Measurements from ENCODE around the gene MCOLN2. TPM values are rescaled to one million over a fixed set of nuclear protein-coding genes. Genes with fewer than 3 reads are reported as not detected.
"Not testable (repeated sequence)": the region's sequence is repeated elsewhere in the genome, so short reads cannot be mapped to it uniquely, and the experiment has no call there.

The MCOLN2 gene
- total and polyA plus RNA-seq, 2 of the 4 experiments (the other 2 are of a cell fraction) = 0.43 to 0.54 TPM

DNA sequence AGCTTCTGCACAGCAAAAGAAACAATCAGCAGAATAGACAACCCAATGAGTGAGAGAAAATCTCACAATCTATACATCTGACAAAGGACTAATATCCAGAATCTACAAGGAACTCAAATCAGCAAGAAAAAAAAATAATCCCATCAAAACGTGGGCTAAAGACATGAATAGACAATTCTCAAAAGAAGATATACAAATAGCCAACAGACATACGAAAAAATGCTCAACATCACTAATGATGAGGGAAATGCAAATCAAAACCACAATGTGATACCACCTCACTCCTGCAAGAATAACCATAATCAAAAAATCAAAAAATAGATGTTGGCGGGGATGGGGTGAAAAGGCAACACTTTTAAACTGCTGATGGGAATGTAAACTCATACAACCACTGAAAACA is 10.4 kb downstream of the MCOLN2 start:
- H2BK15ac ChIP-seq (ENCODE audit: low read depth, low read length); H2AK9ac ChIP-seq (replicated peaks; ENCODE audit: low read depth, low read length, poor library complexity); H4K20me1 ChIP-seq (ENCODE audit: insufficient read depth, low read length); H3K27ac ChIP-seq (ENCODE audit: insufficient read depth, low read length); H3K9ac ChIP-seq (ENCODE audit: low read depth, low read length); H4K8ac ChIP-seq (ENCODE audit: low read depth in 2 of 2, low read length in 2 of 2); H3K79me1 ChIP-seq (ENCODE audit: low read depth in 1 of 2, low read length in 2 of 2); DNase-seq; H3K4me3 ChIP-seq (ENCODE audit: insufficient read depth, low read depth, low read length); H3K18ac ChIP-seq (ENCODE audit: low read depth, low read length); H2BK20ac ChIP-seq (ENCODE audit: low read depth, low read length); H3K4me2 ChIP-seq (ENCODE audit: low read depth, low read length); in situ Hi-C loops (cut with MboI; ENCODE audit: low sequenced_read_pairs); intact Hi-C loops (cut with micrococcal nuclease); H3K9me3 ChIP-seq (ENCODE audit: control insufficient read depth, insufficient read depth, low read length); dilution Hi-C loops (cut with HindIII; ENCODE audit: low sequenced_read_pairs, unreplicated experiment); H3K4me1 ChIP-seq (ENCODE audit: control insufficient read depth, insufficient read depth, low read length); H3K56ac ChIP-seq (ENCODE audit: extremely low read depth, insufficient read depth, low read length); H3K36me3 ChIP-seq (ENCODE audit: control insufficient read depth, insufficient read depth, low read length); H2BK120ac ChIP-seq (ENCODE audit: low read depth, low read length); H2AK5ac ChIP-seq (ENCODE audit: low read depth, low read length); H3K9me1 ChIP-seq (ENCODE audit: insufficient read depth, low read length); H3K14ac ChIP-seq (replicated peaks; ENCODE audit: low read depth, low read length); POLR2A ChIA-PET (ENCODE audit: unreplicated experiment); BruUV-seq (replicated peaks); H3K27me3 ChIP-seq (ENCODE audit: control insufficient read depth, insufficient read depth, low read length); H2BK5ac ChIP-seq (ENCODE audit: low read depth, low read length, poor library complexity, severe bottlenecking); H3K23ac ChIP-seq (ENCODE audit: low read depth, low read length); H4K5ac ChIP-seq (ENCODE audit: low read depth, low read length); H3K4ac ChIP-seq (ENCODE audit: low read depth, low read length); H2AFZ ChIP-seq (replicated peaks; ENCODE audit: low read length, poor library complexity); H4K91ac ChIP-seq (ENCODE audit: insufficient read depth, low read depth, low read length); CTCF ChIA-PET; ATAC-seq (ENCODE audit: low read depth): not testable (repeated sequence)
- whole genome bisulfite sequencing, 2 experiments (ENCODE audit: extremely low coverage in 2 of 2, insufficient read length in 1 of 2) = no CpG with 5 or more reads among the region's 3 CpGs

Data from IMR-90 (cell line).